SK-N-SH (cell line): Measurements from ENCODE around the gene SLC25A44.

ENCODE experiments used
- ELF1 ChIP-seq: IDR thresholded peaks from 2 replicates; pipeline ENCODE4 v1.4.0; 2012
- EP300 ChIP-seq, 2 experiments: IDR thresholded peaks; 2 replicates each; pipeline versions ENCODE4 v1.4.0 to v1.6.1; 2012; ENCODE audit warnings: borderline replicate concordance in 1 of 2, low read depth in 1 of 2, low read length in 1 of 2
- EZH2phosphoT487 ChIP-seq: fragments of 200-600 bp; sonication (generic); IDR thresholded peaks from 2 replicates; pipeline ENCODE4 v1.6.1; 2017; ENCODE audit warnings: low read depth, mixed run types, mild to moderate bottlenecking, antibody characterized with exemption, moderate library complexity, borderline replicate concordance
- GATA2 ChIP-seq: sonication (generic); formaldehyde crosslinking; IDR thresholded peaks from 2 replicates; pipeline ENCODE4 v1.5.0; 2020; ENCODE audit warnings: mild to moderate bottlenecking, missing genetic modification reagents
- JUND ChIP-seq: IDR thresholded peaks from 2 replicates; pipeline ENCODE4 v1.4.0; 2012
- MXI1 ChIP-seq: IDR thresholded peaks from 2 replicates; pipeline ENCODE4 v1.6.1; 2012; ENCODE audit warnings: mild to moderate bottlenecking, low read depth, low read length, improper control_type of control experiment
- POLR2AphosphoS5 ChIP-seq: IDR thresholded peaks from 2 replicates; pipeline ENCODE4 v1.6.1; 2012; ENCODE audit warnings: low read depth, low read length
- RAD21 ChIP-seq: IDR thresholded peaks from 2 replicates; pipeline ENCODE4 v1.6.1; 2012; ENCODE audit warnings: mild to moderate bottlenecking, low read length
- TAF1 ChIP-seq: IDR thresholded peaks from 2 replicates; pipeline ENCODE4 v1.6.1; 2012; ENCODE audit warnings: low read depth, mild to moderate bottlenecking, low read length, moderate library complexity, borderline replicate concordance
- TEAD4 ChIP-seq: IDR thresholded peaks from 2 replicates; pipeline ENCODE4 v1.4.0; 2012; ENCODE audit warnings: mild to moderate bottlenecking, borderline replicate concordance; ENCODE audit not compliant: insufficient read depth
- ZBTB33 ChIP-seq: IDR thresholded peaks from 2 replicates; pipeline ENCODE4 v1.4.0; 2012; ENCODE audit warnings: low read depth, borderline replicate concordance
- TF ChIP-seq, protein P1 (sequence below): fragments of 200-600 bp; sonication (generic); IDR thresholded peaks from 2 replicates; pipeline ENCODE4 v1.6.1; 2017; ENCODE audit warnings: antibody characterized with exemption, mild to moderate bottlenecking, moderate library complexity

DNA sequence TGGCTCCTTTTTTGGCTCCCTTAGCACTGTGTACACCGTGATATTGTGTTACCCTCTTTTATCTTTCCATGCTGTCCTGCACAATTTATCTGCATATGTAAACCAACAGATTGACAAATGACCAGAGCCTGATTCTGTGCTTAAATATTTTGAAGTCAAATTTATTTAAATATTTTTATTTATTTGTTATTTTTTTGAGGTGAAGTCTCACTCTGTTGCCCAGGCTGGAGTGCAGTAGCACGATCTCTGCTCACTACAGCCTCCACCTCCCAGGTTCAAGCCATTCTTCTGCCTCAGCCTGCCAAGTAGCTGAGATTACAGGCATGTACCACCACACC lies 31.7 kb downstream of the SLC25A44 start:
- TF ChIP-seq, protein P1, sequence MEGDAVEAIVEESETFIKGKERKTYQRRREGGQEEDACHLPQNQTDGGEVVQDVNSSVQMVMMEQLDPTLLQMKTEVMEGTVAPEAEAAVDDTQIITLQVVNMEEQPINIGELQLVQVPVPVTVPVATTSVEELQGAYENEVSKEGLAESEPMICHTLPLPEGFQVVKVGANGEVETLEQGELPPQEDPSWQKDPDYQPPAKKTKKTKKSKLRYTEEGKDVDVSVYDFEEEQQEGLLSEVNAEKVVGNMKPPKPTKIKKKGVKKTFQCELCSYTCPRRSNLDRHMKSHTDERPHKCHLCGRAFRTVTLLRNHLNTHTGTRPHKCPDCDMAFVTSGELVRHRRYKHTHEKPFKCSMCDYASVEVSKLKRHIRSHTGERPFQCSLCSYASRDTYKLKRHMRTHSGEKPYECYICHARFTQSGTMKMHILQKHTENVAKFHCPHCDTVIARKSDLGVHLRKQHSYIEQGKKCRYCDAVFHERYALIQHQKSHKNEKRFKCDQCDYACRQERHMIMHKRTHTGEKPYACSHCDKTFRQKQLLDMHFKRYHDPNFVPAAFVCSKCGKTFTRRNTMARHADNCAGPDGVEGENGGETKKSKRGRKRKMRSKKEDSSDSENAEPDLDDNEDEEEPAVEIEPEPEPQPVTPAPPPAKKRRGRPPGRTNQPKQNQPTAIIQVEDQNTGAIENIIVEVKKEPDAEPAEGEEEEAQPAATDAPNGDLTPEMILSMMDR = no peak
- TF ChIP-seq POLR2AphosphoS5 (no peak), ZBTB33 (no peak), GATA2 (CRISPR knock-in tag) (no peak), TEAD4 (no peak), RAD21 (no peak), EZH2phosphoT487 (no peak), EP300 (IDR thresholded peaks at IDR 0.05; ENCODE audit: borderline replicate concordance in 1 of 2, low read depth in 1 of 2, low read length in 1 of 2) (no peak), ELF1 (no peak), MXI1 (no peak), TAF1 (no peak), JUND (no peak)
